PC-9 (cell line): Measurements from ENCODE around the gene RBP7. TPM values are rescaled to one million over a fixed set of nuclear protein-coding genes. Genes with fewer than 3 reads are reported as not detected.

ENCODE experiments used
- BruUV-seq: library from RNA; stranded (reverse); fragments of 400-500 nt; replicated peaks from 2 replicates; lab custom pipeline; 2021; lab: Mats Ljungman, UMichigan
- CTCF ChIA-PET: fragments of 300-600 bp; sonication (Branson Sonifier 250); formaldehyde crosslinking; loops from one replicate; lab custom pipeline; 2022; ENCODE audit warnings: antibody characterized with exemption; lab: Charles Lee
- POLR2A ChIA-PET: fragments of 300-600 bp; sonication (Branson Sonifier 250); formaldehyde crosslinking; loops from one replicate; lab custom pipeline; 2022; ENCODE audit warnings: antibody characterized with exemption; ENCODE audit not compliant: unreplicated experiment; lab: Charles Lee
- DNase-seq, 2 experiments: peaks; one replicate each; pipeline versions ENCODE4 v3.0.0 to v3.0.0-alpha.2; 2015 to 2022; ENCODE audit warnings: mixed read lengths in 1 of 2
- H2AFZ ChIP-seq: fragments of 200-600 bp; sonication (generic); 2 replicates; pipeline ENCODE4 v1.8.1; 2017; ENCODE audit warnings: antibody characterized with exemption
- H3F3A ChIP-seq: fragments of 200-600 bp; sonication (generic); 2 replicates; pipeline ENCODE4 v1.8.1; 2017; ENCODE audit warnings: antibody characterized with exemption, mild to moderate bottlenecking, low read depth; ENCODE audit not compliant: insufficient read depth
- H3K27ac ChIP-seq: fragments of 200-600 bp; sonication (generic); 2 replicates; pipeline ENCODE4 v1.6.1; 2016; ENCODE audit warnings: mixed run types
- H3K27me3 ChIP-seq: fragments of 200-600 bp; sonication (generic); 2 replicates; pipeline ENCODE4 v1.6.1; 2016; ENCODE audit warnings: low read depth, mixed run types; ENCODE audit not compliant: insufficient read depth
- H3K36me3 ChIP-seq: fragments of 200-600 bp; sonication (generic); 2 replicates; pipeline ENCODE4 v1.6.1; 2016; ENCODE audit warnings: low read depth, mixed run types
- H3K4me1 ChIP-seq: fragments of 200-600 bp; sonication (generic); replicated peaks from 2 replicates; pipeline ENCODE4 v1.6.1; 2016; ENCODE audit warnings: mixed run types; ENCODE audit not compliant: insufficient read depth
- H3K4me2 ChIP-seq: fragments of 200-600 bp; sonication (generic); 2 replicates; pipeline ENCODE4 v1.6.1; 2017; ENCODE audit warnings: mixed run types
- H3K4me3 ChIP-seq: fragments of 200-600 bp; sonication (generic); 2 replicates; pipeline ENCODE4 v1.6.1; 2016; ENCODE audit warnings: mixed run types
- H3K79me2 ChIP-seq: fragments of 200-600 bp; sonication (generic); 2 replicates; pipeline ENCODE4 v1.6.1; 2017; ENCODE audit warnings: low read depth, mixed run types
- H3K9me2 ChIP-seq: fragments of 200-600 bp; sonication (generic); 2 replicates; pipeline ENCODE4 v1.8.1; 2017; ENCODE audit warnings: mild to moderate bottlenecking; ENCODE audit not compliant: insufficient read depth
- H3K9me3 ChIP-seq: fragments of 200-600 bp; sonication (generic); 2 replicates; pipeline ENCODE4 v1.8.1; 2016; ENCODE audit warnings: low read depth; ENCODE audit not compliant: insufficient read depth
- H4K20me1 ChIP-seq: fragments of 200-600 bp; sonication (generic); 2 replicates; pipeline ENCODE4 v1.8.1; 2017; ENCODE audit not compliant: insufficient read depth
- EZH2 ChIP-seq: fragments of 200-600 bp; sonication (generic); IDR thresholded peaks from 2 replicates; pipeline ENCODE4 v1.8.0; 2017; ENCODE audit warnings: antibody characterized with exemption, low read depth
- intact Hi-C: fragments of 100-400 bp; cut with micrococcal nuclease; formaldehyde crosslinking; loops from one replicate; pipeline ENCODE4 v1.10.0; 2022; ENCODE audit not compliant: unreplicated experiment
- total RNA-seq: library from RNA; stranded (reverse); gene quantifications from 2 replicates; pipeline ENCODE4 v1.2.3, GENCODE V29; 2021
- TF ChIP-seq, protein P1 (sequence below): fragments of 200-600 bp; sonication (generic); conservative IDR thresholded peaks from 2 replicates; pipeline ENCODE4 v1.6.1; 2017; ENCODE audit warnings: mixed run types, antibody characterized with exemption, mild to moderate bottlenecking, moderate library complexity

The RBP7 gene
- total RNA-seq, 1 experiment from 2014 or later, result 0.61 TPM

DNA sequence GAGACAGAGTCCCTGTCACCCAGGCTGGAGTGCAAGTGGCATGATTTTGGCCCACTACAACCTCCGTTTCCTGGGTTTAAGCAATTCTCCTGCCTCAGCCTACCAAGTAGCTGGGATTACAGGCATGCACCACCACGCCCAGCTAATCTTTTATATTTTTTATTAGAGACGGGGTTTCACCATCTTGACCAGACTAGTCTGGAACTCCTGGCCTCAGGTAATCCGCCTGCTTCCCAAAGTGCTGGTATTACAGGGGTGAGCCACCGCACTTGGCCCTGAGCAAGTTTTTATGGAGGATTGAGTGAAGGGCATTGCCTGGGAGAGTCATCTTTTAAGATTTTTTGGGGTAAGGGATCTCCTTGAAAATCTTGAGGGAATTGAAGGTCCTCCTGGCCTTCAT lies 64.2 kb downstream of the RBP7 start:
- Histone ChIP-seq H3K79me2 (peaks cover 17% of the 10 kb centered on the region), H4K20me1 (peaks cover 3% of the 10 kb centered on the region), H3K27me3 (no peaks in the 10 kb centered on the region), H3K4me3 (no peak overlapping the region), H2AFZ (no peak overlapping the region), H3K36me3 (no peaks in the 10 kb centered on the region), H3K4me2 (no peak overlapping the region), H3K9me3 (no peaks in the 10 kb centered on the region), H3K27ac (no peak overlapping the region), H3K4me1 (no peaks in the 10 kb centered on the region), H3K9me2 (no peaks in the 10 kb centered on the region), H3F3A (no peaks in the 10 kb centered on the region)
- no peak for DNase-seq
- ChIA-PET CTCF (no interaction called here), POLR2A (no interaction called here)
- BruUV-seq, result no TSS peak
- TF ChIP-seq EZH2, result no peak
- TF ChIP-seq, protein P1, sequence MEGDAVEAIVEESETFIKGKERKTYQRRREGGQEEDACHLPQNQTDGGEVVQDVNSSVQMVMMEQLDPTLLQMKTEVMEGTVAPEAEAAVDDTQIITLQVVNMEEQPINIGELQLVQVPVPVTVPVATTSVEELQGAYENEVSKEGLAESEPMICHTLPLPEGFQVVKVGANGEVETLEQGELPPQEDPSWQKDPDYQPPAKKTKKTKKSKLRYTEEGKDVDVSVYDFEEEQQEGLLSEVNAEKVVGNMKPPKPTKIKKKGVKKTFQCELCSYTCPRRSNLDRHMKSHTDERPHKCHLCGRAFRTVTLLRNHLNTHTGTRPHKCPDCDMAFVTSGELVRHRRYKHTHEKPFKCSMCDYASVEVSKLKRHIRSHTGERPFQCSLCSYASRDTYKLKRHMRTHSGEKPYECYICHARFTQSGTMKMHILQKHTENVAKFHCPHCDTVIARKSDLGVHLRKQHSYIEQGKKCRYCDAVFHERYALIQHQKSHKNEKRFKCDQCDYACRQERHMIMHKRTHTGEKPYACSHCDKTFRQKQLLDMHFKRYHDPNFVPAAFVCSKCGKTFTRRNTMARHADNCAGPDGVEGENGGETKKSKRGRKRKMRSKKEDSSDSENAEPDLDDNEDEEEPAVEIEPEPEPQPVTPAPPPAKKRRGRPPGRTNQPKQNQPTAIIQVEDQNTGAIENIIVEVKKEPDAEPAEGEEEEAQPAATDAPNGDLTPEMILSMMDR, result no peak
- intact Hi-C loops, result no loop called here

DNA sequence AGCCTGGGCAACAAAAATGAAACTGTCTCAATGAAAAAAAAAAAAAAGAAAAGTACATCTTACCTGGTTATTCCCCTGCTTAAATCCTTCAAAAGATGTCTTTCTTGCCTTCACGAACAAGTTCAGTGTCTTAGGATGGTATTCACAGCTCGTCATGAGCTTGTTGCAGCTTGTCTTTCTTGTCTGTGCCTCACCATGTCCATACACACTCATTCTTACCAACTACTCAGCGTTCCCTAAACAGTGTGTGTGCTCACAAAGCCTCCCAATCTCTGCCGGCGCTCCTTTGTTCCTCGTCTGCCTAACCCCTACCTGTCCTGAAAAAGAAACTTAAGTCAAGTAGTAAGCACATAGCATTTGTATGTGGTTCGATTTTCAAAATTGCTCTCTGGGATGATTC lies 66.8 kb downstream of the RBP7 start:
- ChIA-PET POLR2A (interaction anchor here (0.7 kb wide), 1 partner anchor 9 kb away, joined by 10 read pairs; no protein-coding TSS in a partner anchor), CTCF (no interaction called here)
- TF ChIP-seq EZH2, result no peak
- TF ChIP-seq, protein P1, result no peak
- Histone ChIP-seq H3K36me3 (no peaks in the 10 kb centered on the region), H3K4me3 (no peak overlapping the region), H3K4me1 (no peaks in the 10 kb centered on the region), H3K79me2 (no peaks in the 10 kb centered on the region), H3K4me2 (no peak overlapping the region), H3K27me3 (no peaks in the 10 kb centered on the region), H3K27ac (no peak overlapping the region), H3K9me3 (no peaks in the 10 kb centered on the region), H3K9me2 (no peaks in the 10 kb centered on the region), H2AFZ (no peak overlapping the region), H4K20me1 (peaks cover 3% of the 10 kb centered on the region), H3F3A (no peaks in the 10 kb centered on the region)
- BruUV-seq, result no TSS peak
- no peak for DNase-seq
- intact Hi-C loops, result no loop called here

DNA sequence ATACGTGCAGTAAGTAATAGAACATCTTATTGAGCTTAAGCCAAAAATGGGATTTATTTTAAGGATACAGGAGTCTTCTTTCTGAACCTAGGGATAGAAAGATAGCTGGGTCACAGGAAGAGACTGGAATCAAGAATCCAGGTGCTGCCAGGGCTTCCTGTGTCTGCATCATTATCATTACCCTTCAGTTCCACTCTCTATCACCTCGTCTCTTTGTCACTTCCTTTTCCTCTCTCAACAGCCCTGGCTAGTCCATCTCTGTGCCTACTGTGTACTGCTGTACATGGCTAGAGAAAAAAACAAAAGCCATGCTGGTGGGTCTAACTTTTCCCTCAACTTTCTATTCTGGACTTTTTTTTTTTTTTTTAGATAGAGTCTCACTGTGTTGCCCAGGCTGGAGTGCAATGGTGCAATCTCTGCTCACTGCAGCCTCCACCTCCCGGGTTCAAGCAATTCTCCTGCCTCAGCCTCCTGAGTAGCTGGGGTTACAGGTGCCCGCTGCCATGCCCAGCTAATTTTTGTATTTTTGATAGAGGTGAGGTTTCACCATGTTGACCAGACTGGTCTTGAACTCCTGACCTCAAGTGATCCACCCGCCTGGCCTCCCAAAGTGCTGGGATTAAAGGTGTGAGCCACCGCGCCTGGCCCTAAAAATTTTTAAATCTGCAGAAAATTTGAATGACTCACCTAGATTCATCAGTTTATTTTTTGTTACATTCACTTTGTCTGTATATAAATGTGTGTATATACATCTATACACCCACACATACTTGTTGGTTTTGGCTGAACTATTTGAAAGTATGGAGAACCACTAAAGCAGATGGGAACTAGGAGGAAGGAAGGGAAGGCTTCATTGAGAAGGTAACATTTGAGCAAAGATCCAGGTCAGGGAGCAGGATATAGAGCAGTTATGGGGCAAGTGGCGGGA lies 67.7 kb downstream of the RBP7 start:
- no peaks in the 10 kb centered on the region for H3K4me1 ChIP-seq
- no peaks in the 10 kb centered on the region for H3F3A ChIP-seq
- TF ChIP-seq, protein P1, result no peak
- TF ChIP-seq EZH2, result no peak
- H3K36me3 ChIP-seq, result no peaks in the 10 kb centered on the region
- no peaks in the 10 kb centered on the region for H3K9me2 ChIP-seq
- H3K4me3 ChIP-seq, result no peak overlapping the region
- no TSS peak for BruUV-seq
- H3K27ac ChIP-seq, result no peak overlapping the region
- ChIA-PET POLR2A (interaction anchor here (0.7 kb wide), 1 partner anchor 8 kb away, joined by 10 read pairs; no protein-coding TSS in a partner anchor), CTCF (no interaction called here)
- peaks cover 3% of the 10 kb centered on the region for H4K20me1 ChIP-seq
- H3K79me2 ChIP-seq, result no peaks in the 10 kb centered on the region
- DNase-seq, result no peak
- no peak overlapping the region for H2AFZ ChIP-seq
- H3K4me2 ChIP-seq, result no peak overlapping the region
- H3K9me3 ChIP-seq, result no peaks in the 10 kb centered on the region
- intact Hi-C loops, result no loop called here
- H3K27me3 ChIP-seq, result no peaks in the 10 kb centered on the region
